ENCODE results near the gene OLIG2. TPM values are rescaled to one million over a fixed set of nuclear protein-coding genes. Genes with fewer than 3 reads are reported as not detected.

The OLIG2 gene
- total RNA-seq, 2 experiments from 2014 or later, result not detected

DNA sequence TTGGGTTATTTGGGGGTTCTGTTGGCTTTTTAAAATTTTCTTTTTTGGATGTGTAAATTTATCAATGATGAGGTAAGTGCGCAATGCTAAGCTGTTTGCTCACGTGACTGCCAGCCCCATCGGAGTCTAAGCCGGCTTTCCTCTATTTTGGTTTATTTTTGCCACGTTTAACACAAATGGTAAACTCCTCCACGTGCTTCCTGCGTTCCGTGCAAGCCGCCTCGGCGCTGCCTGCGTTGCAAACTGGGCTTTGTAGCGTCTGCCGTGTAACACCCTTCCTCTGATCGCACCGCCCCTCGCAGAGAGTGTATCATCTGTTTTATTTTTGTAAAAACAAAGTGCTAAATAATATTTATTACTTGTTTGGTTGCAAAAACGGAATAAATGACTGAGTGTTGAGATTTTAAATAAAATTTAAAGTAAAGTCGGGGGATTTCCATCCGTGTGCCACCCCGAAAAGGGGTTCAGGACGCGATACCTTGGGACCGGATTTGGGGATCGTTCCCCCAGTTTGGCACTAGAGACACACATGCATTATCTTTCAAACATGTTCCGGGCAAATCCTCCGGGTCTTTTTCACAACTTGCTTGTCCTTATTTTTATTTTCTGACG lies 3.1 kb downstream of the OLIG2 start:
- no peak overlapping the region for H3K4me3 ChIP-seq (ENCODE audit: low read depth, low read length, poor library complexity, severe bottlenecking)
- intact Hi-C loops (cut with micrococcal nuclease; ENCODE audit: unreplicated experiment), result no loop called here
- DNase-seq (ENCODE audit: low spot score), result no peak

GRCh38 chr21:33029385-33029921 lies 3.7 kb downstream of the OLIG2 start:
- Histone ChIP-seq H3K36me3 (ENCODE audit: insufficient read depth, low read length) (no peaks in the 10 kb centered on the region), H3K9me2 (ENCODE audit: insufficient read depth, low read length) (no peaks in the 10 kb centered on the region), H3K4me1 (ENCODE audit: insufficient read depth, low read length, poor library complexity, severe bottlenecking) (no peaks in the 10 kb centered on the region), H2AFZ (ENCODE audit: low read length) (no peak overlapping the region), H3K9me3 (ENCODE audit: low read length) (no peaks in the 10 kb centered on the region), H3K4me2 (ENCODE audit: low read length) (no peak overlapping the region), H3K79me2 (ENCODE audit: insufficient read depth, low read depth, low read length) (no peaks in the 10 kb centered on the region), H3K4me3 (ENCODE audit: low read depth, low read length, poor library complexity, severe bottlenecking) (no peak overlapping the region), H3K27ac (ENCODE audit: low read depth, low read length, poor library complexity, severe bottlenecking) (no peak overlapping the region), H4K20me1 (ENCODE audit: insufficient read depth, low read length) (no peaks in the 10 kb centered on the region)
- BruUV-seq (replicated peaks), result no TSS peak
- intact Hi-C loops (cut with micrococcal nuclease; ENCODE audit: unreplicated experiment), result no loop called here
- ChIA-PET POLR2A (interaction anchor here (0.6 kb wide), 1 partner anchor 696 kb away, joined by 4 read pairs; no protein-coding TSS in a partner anchor), CTCF (ENCODE audit: unreplicated experiment) (no interaction called here)
- no peak for DNase-seq (ENCODE audit: low spot score)
- TF ChIP-seq, protein P1, sequence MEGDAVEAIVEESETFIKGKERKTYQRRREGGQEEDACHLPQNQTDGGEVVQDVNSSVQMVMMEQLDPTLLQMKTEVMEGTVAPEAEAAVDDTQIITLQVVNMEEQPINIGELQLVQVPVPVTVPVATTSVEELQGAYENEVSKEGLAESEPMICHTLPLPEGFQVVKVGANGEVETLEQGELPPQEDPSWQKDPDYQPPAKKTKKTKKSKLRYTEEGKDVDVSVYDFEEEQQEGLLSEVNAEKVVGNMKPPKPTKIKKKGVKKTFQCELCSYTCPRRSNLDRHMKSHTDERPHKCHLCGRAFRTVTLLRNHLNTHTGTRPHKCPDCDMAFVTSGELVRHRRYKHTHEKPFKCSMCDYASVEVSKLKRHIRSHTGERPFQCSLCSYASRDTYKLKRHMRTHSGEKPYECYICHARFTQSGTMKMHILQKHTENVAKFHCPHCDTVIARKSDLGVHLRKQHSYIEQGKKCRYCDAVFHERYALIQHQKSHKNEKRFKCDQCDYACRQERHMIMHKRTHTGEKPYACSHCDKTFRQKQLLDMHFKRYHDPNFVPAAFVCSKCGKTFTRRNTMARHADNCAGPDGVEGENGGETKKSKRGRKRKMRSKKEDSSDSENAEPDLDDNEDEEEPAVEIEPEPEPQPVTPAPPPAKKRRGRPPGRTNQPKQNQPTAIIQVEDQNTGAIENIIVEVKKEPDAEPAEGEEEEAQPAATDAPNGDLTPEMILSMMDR (conservative IDR thresholded peaks at IDR 0.05; ENCODE audit: low read length), result no peak
- TF ChIP-seq EZH2phosphoT487 (IDR thresholded peaks at IDR 0.05; ENCODE audit: borderline replicate concordance, low read depth, low read length), result no peak

More for the DNA sequence above, 3.1 kb downstream of the OLIG2 start:
- Histone ChIP-seq H3K4me1 (ENCODE audit: insufficient read depth, low read length, poor library complexity, severe bottlenecking) (no peaks in the 10 kb centered on the region), H3K9me3 (ENCODE audit: low read length) (no peaks in the 10 kb centered on the region), H4K20me1 (ENCODE audit: insufficient read depth, low read length) (no peaks in the 10 kb centered on the region), H3K4me2 (ENCODE audit: low read length) (no peak overlapping the region), H3K36me3 (ENCODE audit: insufficient read depth, low read length) (no peaks in the 10 kb centered on the region), H3K79me2 (ENCODE audit: insufficient read depth, low read depth, low read length) (no peaks in the 10 kb centered on the region), H3K27ac (ENCODE audit: low read depth, low read length, poor library complexity, severe bottlenecking) (no peak overlapping the region), H2AFZ (ENCODE audit: low read length) (no peak overlapping the region), H3K9me2 (ENCODE audit: insufficient read depth, low read length) (no peaks in the 10 kb centered on the region)
- TF ChIP-seq EZH2phosphoT487 (IDR thresholded peaks at IDR 0.05; ENCODE audit: borderline replicate concordance, low read depth, low read length), result no peak
- TF ChIP-seq, protein P1 (conservative IDR thresholded peaks at IDR 0.05; ENCODE audit: low read length), result no peak
- ChIA-PET CTCF (ENCODE audit: unreplicated experiment) (no interaction called here), POLR2A (interaction anchor here (0.6 kb wide), 1 partner anchor 696 kb away, joined by 4 read pairs; no protein-coding TSS in a partner anchor)
- no TSS peak for BruUV-seq (replicated peaks)

DNA sequence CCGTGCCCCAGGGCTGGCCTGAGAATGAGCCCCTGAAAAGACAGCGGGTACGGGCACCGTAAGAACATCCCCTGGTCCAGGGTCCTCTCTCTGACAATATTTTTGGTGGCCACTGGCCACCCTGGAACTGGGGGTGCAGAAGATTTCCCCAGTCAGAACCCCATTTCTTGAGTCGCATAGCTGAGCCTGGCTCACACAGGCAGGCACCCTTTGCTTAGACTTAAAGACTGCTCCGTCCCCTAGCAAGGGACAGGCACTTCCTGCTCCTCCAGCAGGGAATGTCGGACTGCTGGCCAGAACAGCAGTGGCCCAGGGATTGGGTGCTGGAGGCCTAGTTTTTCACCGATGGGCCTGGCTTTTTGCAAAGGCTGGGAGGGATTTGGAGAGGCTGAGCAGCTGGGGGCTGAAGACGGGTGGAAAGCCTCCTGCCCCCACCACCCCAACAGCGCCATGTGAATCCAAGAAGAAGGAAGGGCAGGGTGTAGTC lies 4.3 kb downstream of the OLIG2 start:
- H4K20me1 ChIP-seq (ENCODE audit: insufficient read depth, low read length), result no peaks in the 10 kb centered on the region
- TF ChIP-seq, protein P1 (conservative IDR thresholded peaks at IDR 0.05; ENCODE audit: low read length), result no peak
- no peak for TF ChIP-seq EZH2phosphoT487 (IDR thresholded peaks at IDR 0.05; ENCODE audit: borderline replicate concordance, low read depth, low read length)
- H3K4me1 ChIP-seq (ENCODE audit: insufficient read depth, low read length, poor library complexity, severe bottlenecking), result no peaks in the 10 kb centered on the region
- H2AFZ ChIP-seq (ENCODE audit: low read length), result no peak overlapping the region
- intact Hi-C loops (cut with micrococcal nuclease; ENCODE audit: unreplicated experiment), result no loop called here
- no peaks in the 10 kb centered on the region for H3K36me3 ChIP-seq (ENCODE audit: insufficient read depth, low read length)
- DNase-seq (ENCODE audit: low spot score), result no peak
- H3K27ac ChIP-seq (ENCODE audit: low read depth, low read length, poor library complexity, severe bottlenecking), result no peak overlapping the region
- H3K79me2 ChIP-seq (ENCODE audit: insufficient read depth, low read depth, low read length), result no peaks in the 10 kb centered on the region
- no TSS peak for BruUV-seq (replicated peaks)
- no peak overlapping the region for H3K4me3 ChIP-seq (ENCODE audit: low read depth, low read length, poor library complexity, severe bottlenecking)
- POLR2A ChIA-PET, result interaction anchor here (0.6 kb wide), 1 partner anchor 9 kb away, joined by 3 read pairs; no protein-coding TSS in a partner anchor
- CTCF ChIA-PET (ENCODE audit: unreplicated experiment), result no interaction called here
- no peaks in the 10 kb centered on the region for H3K9me2 ChIP-seq (ENCODE audit: insufficient read depth, low read length)
- H3K9me3 ChIP-seq (ENCODE audit: low read length), result no peaks in the 10 kb centered on the region
- H3K4me2 ChIP-seq (ENCODE audit: low read length), result no peak overlapping the region

Measured in OCI-LY7 (cell line).